Transverse colon (tissue), 3 donors: ENCODE results near the gene CDHR3.

Source experiments
- POLR2A ChIP-seq: fragments of 450-650 bp; IDR thresholded peaks from one replicate; pipeline ENCODE4 v1.6.1; 2016; ENCODE audit warnings: antibody characterized with exemption, mild to moderate bottlenecking, moderate library complexity
- TF ChIP-seq, protein P1 (sequence below), 5 experiments: fragments of 200-600 bp in 3 of 5; fragments of 450-650 bp in 2 of 5; sonication (generic) in 3 of 5; IDR thresholded peaks; 1 replicate in 2 of 5; 2 replicates in 3 of 5; pipeline ENCODE4 v1.5.1; 2016 to 2017; ENCODE audit warnings: antibody characterized with exemption in 5 of 5, inconsistent platforms in 3 of 5, mild to moderate bottlenecking in 2 of 5, moderate library complexity in 1 of 5

DNA sequence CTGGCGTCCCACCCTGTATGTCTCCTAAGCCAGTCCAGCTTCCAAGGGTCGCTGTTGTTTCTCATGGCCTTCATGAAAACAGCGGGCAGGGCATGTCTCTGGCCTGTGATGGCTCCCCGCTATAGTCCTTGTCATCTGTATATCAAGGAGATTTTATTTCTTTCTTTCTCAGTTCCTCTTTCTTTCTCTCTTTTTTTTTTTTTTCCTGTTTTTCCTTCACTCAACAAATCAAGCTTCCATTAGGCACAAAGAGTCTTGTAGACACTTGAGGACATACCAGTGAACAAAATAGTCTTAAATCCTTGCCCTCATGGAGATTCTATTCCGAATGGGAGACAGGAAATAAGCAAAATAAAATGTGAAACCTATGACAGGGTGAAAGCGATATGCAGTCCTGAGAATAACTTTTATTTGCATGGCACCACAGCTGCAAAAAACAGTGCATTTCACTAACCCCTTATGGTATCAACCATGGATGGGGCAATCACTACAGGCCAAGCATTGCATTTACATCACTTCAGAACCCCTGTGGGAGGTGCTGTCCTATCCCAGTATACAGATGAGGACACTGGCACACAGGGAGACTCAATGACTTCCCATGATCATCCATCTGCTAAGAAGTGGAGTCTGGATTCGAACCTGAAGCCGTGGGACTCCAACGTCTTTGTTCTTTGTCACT is 98.4 kb downstream of the CDHR3 start:
- TF ChIP-seq, protein P1, sequence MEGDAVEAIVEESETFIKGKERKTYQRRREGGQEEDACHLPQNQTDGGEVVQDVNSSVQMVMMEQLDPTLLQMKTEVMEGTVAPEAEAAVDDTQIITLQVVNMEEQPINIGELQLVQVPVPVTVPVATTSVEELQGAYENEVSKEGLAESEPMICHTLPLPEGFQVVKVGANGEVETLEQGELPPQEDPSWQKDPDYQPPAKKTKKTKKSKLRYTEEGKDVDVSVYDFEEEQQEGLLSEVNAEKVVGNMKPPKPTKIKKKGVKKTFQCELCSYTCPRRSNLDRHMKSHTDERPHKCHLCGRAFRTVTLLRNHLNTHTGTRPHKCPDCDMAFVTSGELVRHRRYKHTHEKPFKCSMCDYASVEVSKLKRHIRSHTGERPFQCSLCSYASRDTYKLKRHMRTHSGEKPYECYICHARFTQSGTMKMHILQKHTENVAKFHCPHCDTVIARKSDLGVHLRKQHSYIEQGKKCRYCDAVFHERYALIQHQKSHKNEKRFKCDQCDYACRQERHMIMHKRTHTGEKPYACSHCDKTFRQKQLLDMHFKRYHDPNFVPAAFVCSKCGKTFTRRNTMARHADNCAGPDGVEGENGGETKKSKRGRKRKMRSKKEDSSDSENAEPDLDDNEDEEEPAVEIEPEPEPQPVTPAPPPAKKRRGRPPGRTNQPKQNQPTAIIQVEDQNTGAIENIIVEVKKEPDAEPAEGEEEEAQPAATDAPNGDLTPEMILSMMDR (IDR thresholded peaks at IDR 0.05), result no peak
- no peak for TF ChIP-seq POLR2A
